Peyer's patch (tissue), 4 donors: Measurements from ENCODE around the gene MACROD2.

Experiments used
- POLR2A ChIP-seq, 2 donors: fragments of 450-650 bp; IDR thresholded peaks; one replicate each; pipeline ENCODE4 v1.5.1; 2017; ENCODE audit warnings: antibody characterized with exemption in 2 of 2, mild to moderate bottlenecking in 2 of 2, moderate library complexity in 2 of 2
- TF ChIP-seq, protein P1 (sequence below), 6 experiments: fragments of 450-650 bp in 4 of 6; fragments of 200-600 bp in 2 of 6; sonication (generic) in 1 of 6; IDR thresholded peaks; one replicate each; pipeline ENCODE4 v1.5.1; 2017 to 2019; ENCODE audit warnings: antibody characterized with exemption in 6 of 6, mild to moderate bottlenecking in 3 of 6, moderate library complexity in 1 of 6

DNA sequence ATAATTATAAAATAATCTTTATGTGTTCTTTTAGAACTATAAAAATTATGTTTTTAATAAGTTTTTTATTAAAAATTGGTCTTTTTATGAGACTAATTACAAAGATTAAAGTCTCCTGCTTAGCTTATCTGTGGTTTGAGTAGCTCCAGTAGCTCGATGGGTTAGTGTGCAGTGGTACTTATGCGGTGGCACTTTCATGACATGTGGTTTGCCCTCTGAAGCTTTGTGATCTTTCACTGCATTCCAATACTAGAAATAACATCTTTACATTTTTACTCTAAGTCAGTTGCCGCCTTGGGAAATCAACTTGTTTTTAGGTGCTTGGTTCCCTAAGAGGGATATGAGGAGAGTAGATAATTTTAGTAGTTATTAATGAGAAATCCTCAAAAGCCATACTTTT lies 1041.6 kb downstream of the MACROD2 start:
- TF ChIP-seq, protein P1, sequence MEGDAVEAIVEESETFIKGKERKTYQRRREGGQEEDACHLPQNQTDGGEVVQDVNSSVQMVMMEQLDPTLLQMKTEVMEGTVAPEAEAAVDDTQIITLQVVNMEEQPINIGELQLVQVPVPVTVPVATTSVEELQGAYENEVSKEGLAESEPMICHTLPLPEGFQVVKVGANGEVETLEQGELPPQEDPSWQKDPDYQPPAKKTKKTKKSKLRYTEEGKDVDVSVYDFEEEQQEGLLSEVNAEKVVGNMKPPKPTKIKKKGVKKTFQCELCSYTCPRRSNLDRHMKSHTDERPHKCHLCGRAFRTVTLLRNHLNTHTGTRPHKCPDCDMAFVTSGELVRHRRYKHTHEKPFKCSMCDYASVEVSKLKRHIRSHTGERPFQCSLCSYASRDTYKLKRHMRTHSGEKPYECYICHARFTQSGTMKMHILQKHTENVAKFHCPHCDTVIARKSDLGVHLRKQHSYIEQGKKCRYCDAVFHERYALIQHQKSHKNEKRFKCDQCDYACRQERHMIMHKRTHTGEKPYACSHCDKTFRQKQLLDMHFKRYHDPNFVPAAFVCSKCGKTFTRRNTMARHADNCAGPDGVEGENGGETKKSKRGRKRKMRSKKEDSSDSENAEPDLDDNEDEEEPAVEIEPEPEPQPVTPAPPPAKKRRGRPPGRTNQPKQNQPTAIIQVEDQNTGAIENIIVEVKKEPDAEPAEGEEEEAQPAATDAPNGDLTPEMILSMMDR (IDR thresholded peaks at IDR 0.05) = no peak
- TF ChIP-seq POLR2A (IDR thresholded peaks at IDR 0.05) = no peak
